Globus pallidus (tissue), 1 donor: ENCODE results near the gene PLXDC1.

Experiments
- DNase-seq: peaks from one replicate; pipeline ENCODE4 v3.0.0-alpha.2; 2015; ENCODE audit warnings: low spot score

PLXDC1 gene

GRCh38 chr17:39151150-39151942 is at the start of gene PLXDC1:
Gene PLXDC1, minus strand, starts transcription at chr17:39151637. Its CDS starts 200 bp downstream, at chr17:39151437.
- no peak for DNase-seq

GRCh38 chr17:39200957-39201510 is 49.6 kb upstream of the PLXDC1 start:
- no peak for DNase-seq

- DNase-seq: no peak
Observed at GRCh38 chr17:39200070-39200879, 48.8 kb upstream of the PLXDC1 start, which contains the start of gene RPL19. Gene RPL19, plus strand, starts transcription at chr17:39200283. Its CDS starts 62 bp downstream, at chr17:39200345.

- DNase-seq: peak; percentile 93
Observed at GRCh38 chr17:39199820-39200069, 48.3 kb upstream of the PLXDC1 start.

GRCh38 chr17:39198186-39198566 is 46.7 kb upstream of the PLXDC1 start:
- no peak for DNase-seq

- peak; percentile 57 for DNase-seq
Observed at GRCh38 chr17:39197380-39198185, 46.1 kb upstream of the PLXDC1 start, which contains the start of gene CACNB1. Gene CACNB1, minus strand, starts transcription at chr17:39197669. Its CDS starts 174 bp downstream, at chr17:39197495.

GRCh38 chr17:39196808-39197291 is 45.4 kb upstream of the PLXDC1 start:
- DNase-seq: no peak

- DNase-seq: no peak
Observed at GRCh38 chr17:39196241-39196807, 44.9 kb upstream of the PLXDC1 start.

GRCh38 chr17:39195568-39196160 is 44.2 kb upstream of the PLXDC1 start:
- DNase-seq: no peak

- no peak for DNase-seq
Observed at GRCh38 chr17:39194985-39195524, 43.6 kb upstream of the PLXDC1 start.

- DNase-seq: peak; percentile 66
Observed at GRCh38 chr17:39194089-39194984, 42.9 kb upstream of the PLXDC1 start.

GRCh38 chr17:39193346-39193745 is 41.9 kb upstream of the PLXDC1 start:
- no peak for DNase-seq

- no peak for DNase-seq
Observed at GRCh38 chr17:39192901-39193300, 41.5 kb upstream of the PLXDC1 start.

GRCh38 chr17:39191750-39192510 is 40.5 kb upstream of the PLXDC1 start:
- DNase-seq: no peak

- DNase-seq: no peak
Observed at GRCh38 chr17:39187152-39187830, 35.9 kb upstream of the PLXDC1 start.

- DNase-seq: no peak
Observed at GRCh38 chr17:39186481-39187002, 35.1 kb upstream of the PLXDC1 start.

GRCh38 chr17:39183720-39184119 is 32.3 kb upstream of the PLXDC1 start:
- DNase-seq: no peak

- DNase-seq: no peak
Observed at GRCh38 chr17:39183045-39183444, 31.6 kb upstream of the PLXDC1 start.
